Neural cell (in vitro differentiated cells): ENCODE measurements around the gene OAT.

ENCODE experiments used
- CTCF ChIP-seq: fragments of 450-650 bp; IDR thresholded peaks from 2 replicates; pipeline ENCODE4 v1.5.1; 2014; ENCODE audit warnings: antibody characterized with exemption, mild to moderate bottlenecking, moderate library complexity; ENCODE audit not compliant: poor library complexity, severe bottlenecking
- EP300 ChIP-seq: fragments of 450-650 bp; conservative IDR thresholded peaks from 2 replicates; pipeline ENCODE4 v1.6.1; 2014; ENCODE audit warnings: antibody characterized with exemption, mild to moderate bottlenecking, moderate library complexity; ENCODE audit not compliant: poor library complexity, severe bottlenecking
- EZH2 ChIP-seq: fragments of 200-600, 300-800 bp; shearing (Covaris generic), sonication (generic); IDR thresholded peaks from 2 replicates; pipeline ENCODE4 v1.6.1; 2014; ENCODE audit warnings: antibody characterized with exemption, low read length, borderline replicate concordance, mild to moderate bottlenecking; ENCODE audit not compliant: insufficient read depth, poor library complexity, severe bottlenecking
- POLR2AphosphoS5 ChIP-seq: IDR thresholded peaks from 2 replicates; pipeline ENCODE4 v1.6.1; 2012
- REST ChIP-seq: IDR thresholded peaks from 2 replicates; pipeline ENCODE4 v1.6.1; 2012; ENCODE audit warnings: borderline replicate concordance
- SMC3 ChIP-seq: fragments of 450-650 bp; conservative IDR thresholded peaks from 2 replicates; pipeline ENCODE4 v1.6.1; 2014; ENCODE audit warnings: antibody characterized with exemption, mild to moderate bottlenecking, moderate library complexity; ENCODE audit not compliant: poor library complexity
- TAF1 ChIP-seq: IDR thresholded peaks from 2 replicates; pipeline ENCODE4 v1.6.1; 2012; ENCODE audit warnings: low read depth

- TF ChIP-seq POLR2AphosphoS5 (no peak), CTCF (no peak), EP300 (no peak), EZH2 (no peak), SMC3 (no peak), TAF1 (no peak), REST (no peak)
These were observed 9.6 kb upstream of the OAT start for GRCh38 chr10:124428207-124428777.
